Right atrium auricular region (tissue), 2 donors: ENCODE results near the gene TMEM271. TPM values are rescaled to one million over a fixed set of nuclear protein-coding genes. Genes with fewer than 3 reads are reported as not detected.

ENCODE experiments used
- DNase-seq: peaks from one replicate; pipeline ENCODE4 v3.0.0-alpha.2; 2019; ENCODE audit warnings: low spot score
- H3K27ac ChIP-seq, 2 donors: fragments of 200-600 bp; sonication (generic); 1 replicate in 1 of 2; 2 replicates in 1 of 2; pipeline ENCODE4 v1.5.1; 2016 to 2019
- H3K27me3 ChIP-seq, 2 donors: fragments of 200-600 bp; sonication (generic); one replicate each; pipeline versions ENCODE4 v1.5.1 to v1.6.0; 2017 to 2019
- H3K36me3 ChIP-seq: fragments of 200-600 bp; sonication (generic); one replicate; pipeline ENCODE4 v1.5.1; 2016
- H3K4me1 ChIP-seq, 2 donors: fragments of 200-600 bp; sonication (generic); one replicate each; pipeline versions ENCODE4 v1.5.1 to v1.6.0; 2017 to 2019
- H3K4me3 ChIP-seq, 2 donors: fragments of 200-600 bp; sonication (generic); 1 replicate in 1 of 2; 2 replicates in 1 of 2; pipeline ENCODE4 v1.5.1; 2017 to 2019; ENCODE audit warnings: mild to moderate bottlenecking in 1 of 2, moderate library complexity in 1 of 2
- H3K9me3 ChIP-seq, 2 donors: fragments of 200-600 bp; sonication (generic); one replicate each; pipeline ENCODE4 v1.5.1; 2019
- CTCF ChIP-seq, 2 donors: fragments of 200-600 bp; sonication (generic); IDR thresholded peaks; one replicate each; pipeline ENCODE4 v1.5.1; 2019; ENCODE audit warnings: antibody characterized with exemption in 2 of 2
- total RNA-seq, 2 donors: library from RNA; depleted of rRNA; stranded (reverse); fragments of >200 nt; gene quantifications; one replicate each; pipeline ENCODE4 v1.1.0, GENCODE V29; 2016

TMEM271 gene
- total RNA-seq = not detected

- peak within 1 kb of the TSS in 1 of 2 donors; percentile 15 for H3K4me3 ChIP-seq
- no peaks in the 10 kb centered on the region for H3K36me3 ChIP-seq
- no peak for TF ChIP-seq CTCF (IDR thresholded peaks at IDR 0.05)
- DNase-seq = no peak
- no peaks in the 10 kb centered on the region for H3K9me3 ChIP-seq
- H3K27ac ChIP-seq = no peak within 1 kb of the TSS
- H3K27me3 ChIP-seq = peaks cover 10 to 41% of the 10 kb centered on the region in 2 donors
- peaks cover 0 to 18% of the 10 kb centered on the region in 2 donors for H3K4me1 ChIP-seq
These were observed at the start of gene TMEM271 for GRCh38 chr4:576245-576821. TMEM271 (minus strand) TSS chr4:576295; CDS start chr4:576062, 233 bp downstream.

GRCh38 chr4:625631-626161 is 49.6 kb upstream of the TMEM271 start:
- no peaks in the 10 kb centered on the region for H3K4me1 ChIP-seq
- H3K27ac ChIP-seq = no peak overlapping the region
- TF ChIP-seq CTCF (IDR thresholded peaks at IDR 0.05) = no peak
- no peaks in the 10 kb centered on the region for H3K27me3 ChIP-seq
- no peak overlapping the region for H3K4me3 ChIP-seq
- H3K9me3 ChIP-seq = no peaks in the 10 kb centered on the region
- no peaks in the 10 kb centered on the region for H3K36me3 ChIP-seq
- no peak for DNase-seq

GRCh38 chr4:624705-625590 is 48.9 kb upstream of the TMEM271 start, which contains the start of gene PDE6B:
PDE6B (plus strand) TSS chr4:625573; CDS start chr4:625627, 54 bp downstream.
- no peak within 1 kb of the TSS for H3K27ac ChIP-seq
- TF ChIP-seq CTCF (IDR thresholded peaks at IDR 0.05) = no peak
- H3K4me3 ChIP-seq = no peak within 1 kb of the TSS
- H3K36me3 ChIP-seq = no peaks in the 10 kb centered on the region
- H3K27me3 ChIP-seq = no peaks in the 10 kb centered on the region
- H3K9me3 ChIP-seq = no peaks in the 10 kb centered on the region
- DNase-seq = no peak
- H3K4me1 ChIP-seq = no peaks in the 10 kb centered on the region

GRCh38 chr4:623914-624566 is 47.9 kb upstream of the TMEM271 start:
- no peak for DNase-seq
- Histone ChIP-seq H3K4me3 (no peak overlapping the region), H3K9me3 (no peaks in the 10 kb centered on the region), H3K4me1 (no peaks in the 10 kb centered on the region), H3K27me3 (no peaks in the 10 kb centered on the region), H3K36me3 (no peaks in the 10 kb centered on the region), H3K27ac (no peak overlapping the region)
- TF ChIP-seq CTCF (IDR thresholded peaks at IDR 0.05) = no peak

- no peak overlapping the region for H3K4me3 ChIP-seq
- TF ChIP-seq CTCF (IDR thresholded peaks at IDR 0.05) = no peak
- no peak overlapping the region for H3K27ac ChIP-seq
- H3K4me1 ChIP-seq = no peaks in the 10 kb centered on the region
- no peaks in the 10 kb centered on the region for H3K9me3 ChIP-seq
- H3K36me3 ChIP-seq = no peaks in the 10 kb centered on the region
- no peaks in the 10 kb centered on the region for H3K27me3 ChIP-seq
- no peak for DNase-seq
These were observed 47.2 kb upstream of the TMEM271 start for GRCh38 chr4:622996-623913.
